GM19239 (cell line): Measurements from ENCODE around the gene VAV1.
A peak's percentile ranks its signal among the peaks of the same experiment; 100 is the strongest.

Source experiments
- DNase-seq: peaks from one replicate; pipeline ENCODE4 v3.0.0; 2011; ENCODE audit warnings: low spot score; ENCODE audit not compliant: insufficient read length
- FAIRE-seq: peaks from 2 replicates; lab custom pipeline; 2011; peaks lifted over from hg19 to GRCh38; lab: Jason Lieb, UNC

Gene VAV1, protein sequence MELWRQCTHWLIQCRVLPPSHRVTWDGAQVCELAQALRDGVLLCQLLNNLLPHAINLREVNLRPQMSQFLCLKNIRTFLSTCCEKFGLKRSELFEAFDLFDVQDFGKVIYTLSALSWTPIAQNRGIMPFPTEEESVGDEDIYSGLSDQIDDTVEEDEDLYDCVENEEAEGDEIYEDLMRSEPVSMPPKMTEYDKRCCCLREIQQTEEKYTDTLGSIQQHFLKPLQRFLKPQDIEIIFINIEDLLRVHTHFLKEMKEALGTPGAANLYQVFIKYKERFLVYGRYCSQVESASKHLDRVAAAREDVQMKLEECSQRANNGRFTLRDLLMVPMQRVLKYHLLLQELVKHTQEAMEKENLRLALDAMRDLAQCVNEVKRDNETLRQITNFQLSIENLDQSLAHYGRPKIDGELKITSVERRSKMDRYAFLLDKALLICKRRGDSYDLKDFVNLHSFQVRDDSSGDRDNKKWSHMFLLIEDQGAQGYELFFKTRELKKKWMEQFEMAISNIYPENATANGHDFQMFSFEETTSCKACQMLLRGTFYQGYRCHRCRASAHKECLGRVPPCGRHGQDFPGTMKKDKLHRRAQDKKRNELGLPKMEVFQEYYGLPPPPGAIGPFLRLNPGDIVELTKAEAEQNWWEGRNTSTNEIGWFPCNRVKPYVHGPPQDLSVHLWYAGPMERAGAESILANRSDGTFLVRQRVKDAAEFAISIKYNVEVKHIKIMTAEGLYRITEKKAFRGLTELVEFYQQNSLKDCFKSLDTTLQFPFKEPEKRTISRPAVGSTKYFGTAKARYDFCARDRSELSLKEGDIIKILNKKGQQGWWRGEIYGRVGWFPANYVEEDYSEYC

DNA sequence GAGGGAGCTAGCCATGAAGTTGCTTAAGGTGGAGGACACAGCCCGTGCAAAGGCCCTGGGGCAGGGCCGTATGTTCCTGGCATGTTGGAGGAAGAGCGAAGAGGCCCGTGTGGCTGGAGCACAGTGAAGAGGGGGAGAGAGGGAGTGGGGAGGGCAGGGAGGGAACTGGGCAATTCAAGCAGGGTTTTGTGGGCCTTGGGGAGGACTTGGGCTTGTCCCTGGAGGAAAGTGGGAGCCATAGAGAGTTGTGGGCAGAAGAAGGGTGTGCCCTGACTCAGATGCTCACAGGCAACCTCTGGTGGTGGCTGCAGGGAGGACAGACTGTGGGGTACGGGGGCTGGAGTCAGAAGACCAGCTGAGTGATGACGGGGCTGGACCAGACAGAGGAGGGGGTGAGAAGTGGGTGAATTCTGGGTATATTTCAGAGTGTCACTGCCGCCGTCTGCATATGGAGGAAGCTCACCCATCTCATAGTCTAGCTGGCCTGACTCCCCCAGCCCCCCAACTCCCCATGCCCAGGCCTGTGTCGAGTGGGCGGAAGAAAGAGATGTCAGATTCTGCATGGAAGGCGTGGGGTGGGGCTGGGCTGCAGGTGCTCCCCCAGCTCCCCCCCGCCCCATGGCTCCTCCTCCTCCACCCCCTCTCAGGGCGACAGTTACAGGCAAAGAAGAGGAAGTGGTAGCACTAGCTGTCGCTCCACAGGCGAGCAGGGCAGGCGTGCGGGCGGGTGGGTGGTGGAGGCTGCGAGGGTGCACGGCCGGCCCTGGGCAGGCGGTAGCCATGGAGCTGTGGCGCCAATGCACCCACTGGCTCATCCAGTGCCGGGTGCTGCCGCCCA lies at the start of gene VAV1:
Gene VAV1 (plus strand): TSS at position 681 of the 838 bp plus-strand sequence. CDS start 100 bp downstream, at position 781.
- DNase-seq (peak; percentile 83), FAIRE-seq (peak; percentile 84)

DNA sequence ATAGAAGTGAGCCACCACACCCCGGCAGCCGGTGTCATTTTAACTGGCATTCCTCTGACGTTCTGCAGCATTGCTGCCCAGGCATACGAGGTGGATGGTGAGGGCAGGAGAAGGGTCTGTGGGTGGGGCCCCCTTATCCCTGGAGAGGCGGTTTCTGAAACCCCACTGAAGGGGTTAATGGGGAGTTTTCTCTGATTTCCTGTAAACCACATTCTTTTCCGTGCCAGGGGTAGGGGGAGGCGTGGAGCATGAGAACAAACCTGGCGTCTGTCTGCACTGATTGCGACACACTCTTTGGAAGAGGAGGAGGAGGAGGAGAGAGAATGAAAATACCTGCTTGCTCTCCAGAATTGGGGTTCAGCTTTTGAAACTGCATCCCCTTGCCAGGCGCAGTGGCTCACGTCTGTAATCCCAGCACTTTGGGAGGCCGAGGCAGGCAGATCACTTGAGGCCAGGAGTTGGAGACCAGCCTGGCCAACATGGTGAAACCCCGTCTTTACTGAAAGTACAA lies 49.3 kb upstream of the VAV1 start:
- FAIRE-seq = no peak
- no peak for DNase-seq

DNA sequence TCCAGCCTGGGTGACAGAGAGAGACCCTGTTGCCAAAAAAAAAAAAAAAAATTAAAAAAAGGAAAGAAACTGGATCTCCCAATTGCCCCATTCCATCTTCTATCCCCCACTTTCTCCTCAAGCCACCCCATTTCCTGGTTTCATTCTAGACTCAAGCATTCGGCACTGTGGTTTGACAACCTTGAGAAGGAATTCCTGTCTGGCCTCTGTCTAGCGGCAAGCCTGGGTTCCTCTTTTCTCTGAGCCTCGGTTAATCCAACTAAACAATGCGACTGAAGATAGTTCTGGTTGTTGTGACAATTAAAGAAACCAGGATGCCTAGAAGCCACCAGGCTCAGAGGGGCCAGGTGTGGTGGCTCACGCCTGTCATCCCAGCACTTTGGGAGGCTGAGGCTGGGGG lies 48.8 kb upstream of the VAV1 start:
- no peak for DNase-seq
- no peak for FAIRE-seq

DNA sequence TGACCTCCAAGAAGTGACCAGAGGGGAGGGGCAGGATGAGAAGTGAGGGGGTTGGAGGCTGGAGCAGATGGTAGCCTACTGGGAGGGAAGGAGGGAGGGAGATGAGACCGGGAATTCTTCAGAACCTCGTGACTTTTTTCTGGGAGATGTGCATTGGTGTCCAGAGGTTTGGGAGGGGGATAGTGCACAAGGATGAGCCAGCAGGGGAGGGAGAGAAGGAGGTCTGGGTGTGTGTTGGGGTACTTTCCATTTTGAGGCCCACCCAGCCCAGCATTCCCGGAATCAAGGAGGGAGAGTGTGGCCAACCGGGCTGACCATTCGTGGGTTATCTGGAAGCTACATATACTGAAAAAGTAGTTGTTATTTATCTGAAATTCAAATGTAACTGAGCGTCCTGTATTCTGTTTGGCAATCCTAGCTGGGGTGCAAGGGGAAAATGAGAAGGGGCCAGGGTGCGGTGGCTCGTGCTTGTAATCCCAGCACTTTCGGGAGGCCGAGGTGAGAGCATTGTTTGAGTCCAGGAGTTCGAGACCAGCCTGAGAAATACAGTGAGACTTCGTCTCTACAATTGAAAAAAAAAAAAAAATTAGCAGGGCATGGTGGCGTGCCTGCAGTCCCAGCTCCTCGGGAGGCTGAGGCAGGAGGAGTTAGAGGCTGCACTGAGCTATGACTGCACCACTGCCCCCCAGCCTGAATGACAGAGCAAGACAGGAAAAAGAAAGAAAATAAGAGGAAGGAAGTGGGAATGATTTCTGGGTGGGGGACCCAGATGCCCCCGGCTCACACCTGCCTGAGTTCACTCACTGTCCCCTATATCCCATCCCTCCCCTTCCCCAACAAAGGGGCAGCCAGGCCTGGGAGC lies 47.6 kb upstream of the VAV1 start:
- FAIRE-seq (no peak), DNase-seq (no peak)

DNA sequence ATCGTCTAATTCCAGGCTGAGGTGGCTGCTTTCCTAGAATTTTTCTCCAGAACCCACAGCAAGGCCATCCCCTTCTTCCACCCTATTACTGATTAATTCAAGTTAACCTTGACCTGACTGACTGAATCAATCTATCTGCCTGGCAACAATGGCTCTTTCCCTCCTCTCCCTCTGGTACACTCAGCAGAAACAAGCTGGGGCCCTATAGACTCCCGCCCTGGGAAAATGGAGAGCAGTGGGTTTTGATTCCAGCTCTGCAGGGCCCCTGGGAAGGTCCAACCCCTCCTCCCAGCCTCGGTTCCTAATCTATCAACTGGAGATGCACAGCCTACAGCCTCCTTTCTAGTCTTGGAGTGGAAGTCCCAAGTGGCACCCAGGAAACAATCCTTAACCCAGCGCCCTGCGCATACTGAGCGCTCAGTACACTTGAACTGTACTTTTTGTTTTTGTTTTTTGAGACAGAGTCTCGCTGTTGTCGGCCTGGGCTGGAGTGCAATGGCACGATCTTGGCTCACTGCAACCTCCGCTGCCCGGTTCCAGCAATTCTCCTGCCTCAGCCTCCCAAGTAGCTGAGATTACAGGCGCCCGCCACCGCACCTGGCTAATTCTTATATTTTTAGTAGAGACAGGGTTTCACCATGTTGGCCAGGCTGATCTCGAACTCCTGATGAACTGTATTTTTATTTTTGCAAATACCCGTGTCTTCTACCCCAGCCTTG lies 46.8 kb upstream of the VAV1 start:
- DNase-seq (no peak), FAIRE-seq (no peak)

DNA sequence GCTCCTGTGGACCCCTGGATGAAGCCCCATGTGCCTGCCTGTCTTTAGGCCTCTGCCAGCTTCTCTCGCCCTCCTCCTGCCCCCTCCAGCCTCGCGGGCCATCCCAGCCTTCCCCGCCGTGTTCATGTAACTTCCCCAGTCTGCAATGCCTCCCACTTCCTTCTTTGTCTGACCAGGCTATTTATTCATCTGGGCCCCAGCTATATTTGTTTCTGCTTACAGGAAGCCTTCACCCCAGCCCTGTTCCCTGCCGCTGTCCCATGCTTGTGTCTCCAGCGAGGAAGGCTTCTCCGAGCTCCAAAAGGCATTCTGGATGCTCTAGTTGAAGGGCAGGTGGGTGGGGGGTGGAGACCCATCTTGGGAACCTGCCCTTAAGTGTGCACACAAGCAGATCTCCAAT lies 44.2 kb upstream of the VAV1 start:
- DNase-seq (no peak), FAIRE-seq (no peak)

DNA sequence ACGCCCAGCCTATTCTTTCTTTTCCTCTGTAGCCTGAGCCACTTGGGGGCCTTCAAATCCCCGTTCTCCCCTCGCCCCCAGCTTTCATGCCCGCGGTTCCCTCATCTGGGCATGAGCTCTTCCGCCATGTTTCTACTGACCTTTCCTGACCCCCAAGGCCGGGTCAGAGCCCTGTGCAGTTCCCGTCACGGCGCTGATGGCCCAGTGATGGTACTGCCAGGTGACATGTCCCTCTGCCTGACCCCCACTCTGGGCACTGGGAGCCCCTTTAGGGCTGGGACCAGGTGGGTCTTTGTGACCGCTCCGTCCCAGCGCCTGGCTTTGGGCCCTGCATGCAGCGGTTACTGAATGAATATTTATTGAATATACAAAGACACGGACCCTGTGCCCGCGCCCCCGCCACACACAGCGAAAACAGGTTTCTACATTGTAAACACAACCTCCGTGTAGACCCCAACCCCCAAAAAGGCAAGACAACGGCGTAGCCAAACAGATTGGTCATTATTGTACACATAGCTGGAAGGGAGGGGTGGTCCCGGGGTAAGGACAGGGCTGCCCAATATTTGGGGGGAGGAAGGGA lies 42.8 kb upstream of the VAV1 start:
- DNase-seq (no peak), FAIRE-seq (no peak)

DNA sequence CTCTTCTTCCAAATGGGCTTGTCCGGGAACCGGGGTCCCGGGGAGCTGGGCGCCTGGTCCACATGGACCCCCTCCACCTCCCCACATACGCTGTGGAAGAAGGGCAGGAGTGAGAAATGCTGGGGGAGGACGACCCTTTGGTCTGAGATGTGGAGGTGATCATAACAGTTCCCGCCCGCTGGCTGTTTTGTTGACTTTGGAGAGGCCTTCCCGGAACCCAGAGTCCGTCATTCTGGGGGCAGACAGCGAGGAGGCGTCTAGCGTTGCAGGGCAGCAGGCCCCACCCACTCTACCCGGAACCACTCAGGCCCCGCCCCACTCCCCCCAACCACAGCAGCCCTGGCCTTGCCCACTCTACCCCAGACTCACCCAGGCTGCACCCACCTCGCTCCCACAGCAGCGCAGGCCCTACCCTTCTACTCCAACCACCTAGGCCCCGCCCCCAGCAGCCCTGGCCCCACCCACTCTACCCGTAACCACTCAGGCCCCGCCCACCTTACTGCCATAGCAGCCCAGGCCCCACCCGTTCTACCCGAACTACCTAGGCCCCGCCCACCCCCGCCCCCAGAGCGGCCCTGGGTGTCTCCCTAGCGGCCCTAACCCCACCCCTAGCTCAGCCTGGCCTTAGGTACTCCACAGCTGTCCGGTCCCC lies 42.2 kb upstream of the VAV1 start:
- no peak for FAIRE-seq
- DNase-seq = no peak

DNA sequence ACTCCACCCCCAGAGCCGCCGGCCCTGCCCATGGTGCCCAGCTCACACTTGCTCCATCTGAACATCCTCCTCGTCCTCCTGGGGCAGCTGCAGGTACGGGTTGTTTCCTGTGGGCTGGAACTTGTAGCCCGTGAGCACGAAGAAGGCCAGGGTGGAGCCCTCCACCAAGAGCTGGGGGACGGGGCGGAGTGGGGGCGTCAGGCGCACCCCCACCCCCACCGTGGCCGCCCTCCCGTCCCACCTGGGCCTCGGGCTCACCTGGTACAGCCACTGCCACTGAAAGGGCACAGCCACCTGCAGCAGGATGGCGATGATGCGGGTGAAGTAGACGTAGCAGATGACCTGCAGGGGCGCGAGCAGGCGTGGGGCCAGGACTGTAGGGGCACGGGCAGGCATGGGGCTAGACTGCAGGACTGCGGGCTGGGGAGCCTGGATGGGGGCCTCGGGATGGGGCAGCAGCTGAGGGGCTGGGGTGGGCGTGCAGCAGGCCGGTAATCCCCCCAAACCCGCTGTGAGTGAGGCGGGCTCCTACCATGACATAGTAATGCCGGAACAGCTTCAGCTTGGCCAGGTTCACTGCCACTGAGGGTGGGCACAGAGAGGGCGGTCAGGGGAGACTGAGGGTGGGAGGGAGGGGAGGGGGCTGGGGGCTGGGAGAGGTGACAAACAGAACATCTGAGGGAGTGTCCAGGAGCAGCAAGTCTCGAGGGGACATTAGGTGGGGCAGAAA lies 41.4 kb upstream of the VAV1 start:
- no peak for FAIRE-seq
- DNase-seq = no peak

DNA sequence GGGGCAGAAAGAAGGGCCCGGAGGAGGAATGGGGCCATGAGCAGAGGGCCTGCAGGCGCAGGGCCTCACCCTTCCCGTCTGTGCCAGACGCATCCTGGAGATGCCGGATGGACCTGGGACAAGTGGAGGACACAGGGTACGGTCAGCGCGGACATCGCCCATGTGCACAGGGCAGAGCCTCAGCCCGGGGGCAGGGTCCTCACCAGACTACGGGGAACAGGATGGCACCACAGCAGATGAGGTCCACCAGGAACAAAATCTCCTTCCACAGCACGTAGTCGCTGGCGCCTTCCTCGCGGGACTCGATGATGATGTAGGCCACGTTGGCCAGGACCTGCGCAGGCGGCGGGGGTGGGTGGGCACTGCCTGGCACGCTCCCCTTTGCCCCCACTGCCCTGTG lies 40.7 kb upstream of the VAV1 start:
- no peak for DNase-seq
- FAIRE-seq = no peak

DNA sequence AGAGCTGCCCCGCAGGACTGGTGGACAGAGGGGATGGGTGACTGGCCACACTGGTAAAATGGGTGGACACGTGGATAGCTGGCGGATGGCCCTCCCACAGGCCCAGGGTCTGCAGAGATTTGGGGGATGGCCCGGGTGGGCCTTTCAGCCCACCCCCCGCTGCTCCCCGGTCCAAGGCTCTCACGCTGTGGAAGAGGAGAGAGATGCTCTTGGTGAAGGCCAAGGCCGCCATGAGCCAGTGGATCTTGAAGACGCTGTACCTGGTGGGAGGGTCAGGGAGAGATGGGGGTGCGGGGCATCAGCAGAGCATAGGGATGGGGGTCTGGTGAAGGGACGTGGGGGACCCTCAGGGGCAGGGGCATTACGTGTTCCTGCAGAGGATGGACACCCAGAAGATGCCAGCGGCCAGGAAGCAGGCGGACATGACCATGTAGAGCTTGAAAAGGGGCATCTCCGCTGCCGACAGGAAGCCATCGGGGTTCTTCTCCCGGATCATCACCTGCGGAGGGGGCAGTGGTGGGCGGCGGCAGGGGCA lies 39.6 kb upstream of the VAV1 start:
- DNase-seq = no peak
- no peak for FAIRE-seq

DNA sequence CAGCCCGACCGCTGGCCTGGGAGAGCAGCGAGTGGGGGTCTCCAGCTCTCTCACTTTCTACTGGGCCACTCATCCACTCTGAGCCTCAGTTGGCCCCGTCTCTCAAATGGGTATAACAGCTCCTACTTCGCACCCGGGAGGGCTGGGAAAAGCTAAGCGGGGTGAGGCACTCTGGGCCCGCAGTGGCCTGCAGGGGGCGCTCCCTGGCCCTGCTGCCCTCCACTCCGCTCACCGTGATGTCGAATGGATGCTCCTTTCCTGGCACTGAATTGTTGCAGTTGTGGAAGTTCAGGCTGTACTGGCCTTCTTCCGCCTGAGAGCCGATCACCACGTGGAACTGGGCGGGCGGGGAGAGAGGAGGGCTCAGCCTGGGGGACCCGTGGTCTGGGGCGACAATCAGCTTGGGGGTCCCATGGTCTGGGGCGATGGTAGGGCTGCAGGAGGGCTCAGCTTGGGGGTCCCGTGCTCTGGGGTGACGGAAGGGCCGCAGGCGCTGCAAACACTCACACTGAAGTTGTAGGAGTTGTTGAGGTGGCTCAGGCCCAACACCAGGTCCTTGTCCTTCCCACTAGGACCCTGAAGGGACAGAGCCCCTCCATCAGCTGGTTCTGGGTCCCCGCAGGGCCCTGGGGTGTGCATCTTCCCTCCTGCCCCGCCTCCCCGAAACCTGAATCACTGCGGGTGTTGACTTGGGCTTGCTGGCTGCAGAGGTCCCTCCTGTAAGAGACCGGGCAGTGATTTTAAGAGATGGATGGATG lies 39.0 kb upstream of the VAV1 start:
- no peak for FAIRE-seq
- no peak for DNase-seq

DNA sequence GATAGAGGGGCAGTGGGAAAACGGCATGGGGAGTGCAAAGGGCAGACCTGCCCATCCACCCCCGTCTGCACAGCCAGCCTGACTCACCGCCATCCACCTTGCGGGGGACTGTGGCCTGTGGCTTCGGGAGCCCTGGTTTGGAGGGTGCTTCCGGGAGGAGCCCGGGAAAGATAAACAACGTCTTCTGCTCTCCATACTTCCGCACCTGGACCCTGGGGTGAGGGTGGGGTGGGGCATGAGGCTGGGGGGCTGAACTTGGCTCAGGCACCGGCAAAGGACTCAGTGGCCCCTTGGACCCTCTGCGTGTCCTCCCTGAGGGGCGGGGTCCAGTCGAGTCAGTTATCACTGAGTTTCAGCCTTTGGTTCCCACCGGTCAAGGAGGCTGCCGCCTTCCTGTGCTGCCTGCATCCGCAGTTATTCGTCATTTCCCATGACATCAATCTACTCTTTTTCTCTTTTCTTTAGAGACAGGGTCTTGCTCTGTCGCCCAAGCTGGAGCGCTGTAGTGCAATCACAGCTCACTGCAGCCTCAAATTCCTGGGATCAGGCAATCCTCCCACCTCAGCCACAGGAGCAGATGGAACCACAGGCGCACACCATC lies 38.3 kb upstream of the VAV1 start:
- FAIRE-seq (no peak), DNase-seq (no peak)

DNA sequence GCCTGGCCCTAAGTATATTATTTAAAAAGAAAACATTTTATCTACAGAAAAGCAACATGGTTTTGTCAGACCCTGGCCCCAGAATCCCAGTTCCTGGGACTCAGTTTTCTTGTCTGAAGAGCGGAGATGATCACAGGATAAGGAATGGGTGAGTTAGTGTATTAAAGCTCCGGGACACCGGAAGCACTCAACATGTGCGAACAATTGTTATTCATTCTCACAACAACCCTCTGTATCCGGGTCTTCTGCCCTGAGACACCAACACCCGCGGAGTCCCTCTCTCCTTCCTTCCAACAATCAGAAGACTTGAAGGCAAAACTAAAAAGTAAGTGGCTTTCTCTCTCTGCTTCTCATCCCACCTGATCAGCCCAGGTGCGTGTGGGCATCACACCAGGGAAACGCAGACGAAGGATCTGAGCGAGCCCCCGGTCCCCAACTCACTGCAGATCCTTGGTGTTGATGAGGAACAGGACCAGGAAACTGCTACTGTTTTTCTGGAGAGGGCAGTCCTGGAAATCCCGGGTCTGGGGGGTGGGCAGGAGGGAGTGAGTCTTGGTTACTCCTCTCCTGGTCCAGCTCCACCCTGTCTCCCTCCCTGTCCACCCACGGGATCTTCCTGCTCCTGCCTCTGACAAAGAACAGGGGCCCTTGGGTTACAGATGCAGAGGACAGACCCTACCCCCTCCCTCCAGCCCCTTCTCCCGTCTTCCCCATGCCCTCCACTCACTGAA lies 37.2 kb upstream of the VAV1 start:
- FAIRE-seq (no peak), DNase-seq (no peak)

DNA sequence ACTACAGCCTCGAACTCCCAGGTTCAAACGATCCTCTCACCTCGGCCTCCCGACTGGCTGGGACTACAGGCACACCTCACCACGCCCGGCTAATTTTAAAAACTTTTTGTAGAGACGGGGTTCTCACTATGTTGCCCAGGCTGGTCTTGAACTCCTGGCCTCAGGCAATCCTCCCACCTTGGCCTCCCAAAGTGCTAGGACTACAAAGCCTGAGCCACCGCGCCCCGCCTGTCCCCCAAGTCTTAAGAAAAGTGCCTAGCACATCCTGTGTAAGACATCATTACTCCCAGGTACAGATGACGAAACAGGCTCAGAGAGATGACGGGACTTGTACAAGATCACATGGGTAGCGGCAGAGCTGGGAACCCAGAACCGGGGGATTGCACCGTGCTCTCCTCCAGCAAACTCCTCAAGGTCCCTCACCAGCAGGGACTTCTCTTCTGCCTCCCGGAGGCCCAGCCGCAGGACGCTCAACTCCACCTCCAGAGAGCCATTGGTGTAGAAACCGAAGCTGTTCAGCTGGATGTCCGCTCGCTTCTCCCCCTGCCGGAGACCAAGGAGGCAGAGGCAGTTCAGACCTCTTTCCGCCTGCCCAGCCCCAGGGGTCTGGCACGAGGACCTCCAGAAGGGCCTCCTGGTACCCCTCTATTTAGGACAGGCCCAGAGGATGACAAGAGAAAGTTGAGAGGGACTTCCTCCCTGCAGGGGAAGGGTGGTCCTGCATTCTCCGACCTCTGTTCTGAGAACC lies 36.2 kb upstream of the VAV1 start:
- DNase-seq (peak; percentile 87), FAIRE-seq (peak; percentile 92)
